Upper lobe of left lung (tissue), 6 donors: ENCODE measurements around the gene RPL7A. TPM values are rescaled to one million over a fixed set of nuclear protein-coding genes. Genes with fewer than 3 reads are reported as not detected.
A peak's percentile ranks its signal among the peaks of the same experiment; 100 is the strongest.

ENCODE experiments used
- ATAC-seq, 2 donors: fragments of 200-7000 bp; cut with Tn5 transposase; one replicate each; pipeline ENCODE4 v1.9.1; 2022; ENCODE audit warnings: mild to moderate bottlenecking in 2 of 2, moderate library complexity in 2 of 2; ENCODE audit not compliant: low FRiP score in 2 of 2
- DNase-seq, 2 donors: peaks; one replicate each; pipeline ENCODE4 v3.0.0-alpha.2; 2019 to 2020
- H3K27ac ChIP-seq, 4 donors: fragments of 200-600 bp; sonication (generic); one replicate each; pipeline ENCODE4 v1.5.1; 2016 to 2019
- H3K27me3 ChIP-seq, 4 donors: fragments of 200-600 bp; sonication (generic); one replicate each; pipeline ENCODE4 v1.5.1; 2017 to 2019
- H3K36me3 ChIP-seq, 4 donors: fragments of 200-600 bp; sonication (generic); one replicate each; pipeline ENCODE4 v1.5.1; 2016 to 2019
- H3K4me1 ChIP-seq, 4 donors: fragments of 200-600 bp; sonication (generic); one replicate each; pipeline ENCODE4 v1.5.1; 2018 to 2019
- H3K4me3 ChIP-seq, 4 donors: fragments of 200-600 bp; sonication (generic); one replicate each; pipeline ENCODE4 v1.5.1; 2017 to 2019; ENCODE audit warnings: mild to moderate bottlenecking in 2 of 4, moderate library complexity in 1 of 4
- H3K9me3 ChIP-seq, 4 donors: fragments of 200-600 bp; sonication (generic); one replicate each; pipeline ENCODE4 v1.5.1; 2018 to 2019
- CTCF ChIP-seq, 6 experiments: fragments of 450-650 bp in 4 of 6; fragments of 200-600 bp in 2 of 6; sonication (generic) in 2 of 6; IDR thresholded peaks; one replicate each; pipeline ENCODE4 v1.5.1; 2016 to 2019; ENCODE audit warnings: antibody characterized with exemption in 6 of 6
- EP300 ChIP-seq, 4 donors: sonication (generic); formaldehyde crosslinking; IDR thresholded peaks; one replicate each; pipeline ENCODE4 v1.5.1; 2017; ENCODE audit warnings: antibody characterized with exemption in 4 of 4, control low read depth in 2 of 4
- POLR2A ChIP-seq, 4 donors: fragments of 450-650 bp; IDR thresholded peaks; one replicate each; pipeline ENCODE4 v1.5.1; 2016 to 2017; ENCODE audit warnings: antibody characterized with exemption in 4 of 4, mild to moderate bottlenecking in 2 of 4
- POLR2AphosphoS5 ChIP-seq, 2 donors: sonication (generic); formaldehyde crosslinking; IDR thresholded peaks; one replicate each; pipeline ENCODE4 v1.5.1; 2017; ENCODE audit warnings: antibody characterized with exemption in 2 of 2
- WGBS, 2 donors: methylation state at CpG; one replicate each; pipeline ENCODE4 v1.1.5; 2017 to 2018; 5-methylcytosine and 5-hydroxymethylcytosine counted together
- total RNA-seq, 6 donors: library from RNA; depleted of rRNA in 4 of 6; stranded (reverse); fragments of >200 nt in 4 of 6; gene quantifications; one replicate each; pipeline versions ENCODE4 v1.1.0 to v1.2.1, GENCODE V29; 2016 to 2021
- donor health status: DM: no; HTN: no; CAD: no; lungs with moderate emphysema.
- donor health status: DM: no; HTN: yes; CAD: no; lungs with severe emphysema.

The RPL7A gene
- total RNA-seq, 6 donors from 2014 or later = 840 to 1,613 (median 1,352) TPM

- Histone ChIP-seq H3K9me3 (no peaks in the 10 kb centered on the region), H3K36me3 (peaks cover 21 to 69% (median 56%) of the 10 kb centered on the region in 4 donors), H3K27me3 (no peaks in the 10 kb centered on the region), H3K4me1 (peaks cover 24 to 51% (median 29%) of the 10 kb centered on the region in 4 donors), H3K4me3 (peak overlapping the region in 3 of 4 donors; percentile 72 to 98 (median 94)), H3K27ac (peak overlapping the region in 3 of 4 donors; percentile 90 to 96 (median 93))
- ATAC-seq = no peak
- TF ChIP-seq EP300 (IDR thresholded peaks at IDR 0.05) = no peak
- TF ChIP-seq POLR2AphosphoS5 (IDR thresholded peaks at IDR 0.05) = no peak
- no peak for TF ChIP-seq POLR2A (IDR thresholded peaks at IDR 0.05)
- no peak for TF ChIP-seq CTCF (IDR thresholded peaks at IDR 0.05)
- DNase-seq = no peak
- 75 to 77% methylated on average over 13 to 15 of the region's 15 CpGs for WGBS, 2 donors
These were observed 1.8 kb upstream of the RPL7A start for GRCh38 chr9:133346021-133346785.

GRCh38 chr9:133347515-133347984 is 468 bp upstream of the RPL7A start:
- ATAC-seq (peak; percentile 69 to 73), DNase-seq (peak in 1 of 2 donors; percentile 90)
- Histone ChIP-seq H3K4me1 (peaks cover 24 to 40% (median 26%) of the 10 kb centered on the region in 4 donors), H3K27me3 (no peaks in the 10 kb centered on the region), H3K4me3 (peak overlapping the region; percentile 72 to 98 (median 86)), H3K9me3 (no peaks in the 10 kb centered on the region), H3K27ac (peak overlapping the region; percentile 84 to 96 (median 92)), H3K36me3 (peaks cover 31 to 69% (median 59%) of the 10 kb centered on the region in 4 donors)
- no peak for TF ChIP-seq CTCF (IDR thresholded peaks at IDR 0.05)
- no peak for TF ChIP-seq POLR2AphosphoS5 (IDR thresholded peaks at IDR 0.05)
- peak in 1 of 4 donors; percentile 4 for TF ChIP-seq POLR2A (IDR thresholded peaks at IDR 0.05)
- no peak for TF ChIP-seq EP300 (IDR thresholded peaks at IDR 0.05)
- WGBS, 2 donors = 0 to 1% methylated on average over 1 to 19 of the region's 41 CpGs

GRCh38 chr9:133348718-133349573 is 928 bp downstream of the RPL7A start:
- no peak for DNase-seq
- no peaks in the 10 kb centered on the region for H3K27me3 ChIP-seq
- peak overlapping the region; percentile 72 to 98 (median 86) for H3K4me3 ChIP-seq
- peaks cover 31 to 69% (median 56%) of the 10 kb centered on the region in 4 donors for H3K36me3 ChIP-seq
- WGBS, 2 donors = 21 to 23% methylated on average over 21 to 25 of the region's 25 CpGs
- H3K9me3 ChIP-seq = no peaks in the 10 kb centered on the region
- ATAC-seq = no peak
- peaks cover 24 to 39% (median 26%) of the 10 kb centered on the region in 4 donors for H3K4me1 ChIP-seq
- H3K27ac ChIP-seq = peak overlapping the region; percentile 84 to 96 (median 92)
- no peak for TF ChIP-seq CTCF (IDR thresholded peaks at IDR 0.05)
- no peak for TF ChIP-seq POLR2A (IDR thresholded peaks at IDR 0.05)
- TF ChIP-seq EP300 (IDR thresholded peaks at IDR 0.05) = no peak
- TF ChIP-seq POLR2AphosphoS5 (IDR thresholded peaks at IDR 0.05) = no peak

GRCh38 chr9:133349965-133350616 is 2.1 kb downstream of the RPL7A start:
- TF ChIP-seq POLR2A (IDR thresholded peaks at IDR 0.05) = no peak
- TF ChIP-seq CTCF (IDR thresholded peaks at IDR 0.05) = no peak
- TF ChIP-seq POLR2AphosphoS5 (IDR thresholded peaks at IDR 0.05) = no peak
- no peak for TF ChIP-seq EP300 (IDR thresholded peaks at IDR 0.05)
- peak overlapping the region in 1 of 4 donors; percentile 72 for H3K4me3 ChIP-seq
- peaks cover 29 to 46% (median 31%) of the 10 kb centered on the region in 4 donors for H3K4me1 ChIP-seq
- H3K36me3 ChIP-seq = peaks cover 31 to 58% (median 46%) of the 10 kb centered on the region in 4 donors
- WGBS, 2 donors = 80 to 81% methylated on average over 15 of the region's 15 CpGs
- H3K27ac ChIP-seq = no peak overlapping the region
- H3K9me3 ChIP-seq = no peaks in the 10 kb centered on the region
- ATAC-seq (no peak), DNase-seq (no peak)
- H3K27me3 ChIP-seq = no peaks in the 10 kb centered on the region
